HCT116 (cell line): ENCODE results near the gene CUEDC1. TPM values are rescaled to one million over a fixed set of nuclear protein-coding genes. Genes with fewer than 3 reads are reported as not detected.

Experiments
- ATAC-seq: fragments of 200-7000 bp; cut with Tn5 transposase; 2 replicates; pipeline ENCODE4 v1.9.1; 2020; ENCODE audit warnings: mild to moderate bottlenecking, moderate library complexity
- BruUV-seq: library from RNA; stranded (reverse); fragments of 400-500 nt; replicated peaks from 2 replicates; lab custom pipeline; 2021; lab: Mats Ljungman, UMichigan
- CTCF ChIA-PET: fragments of 300-600 bp; sonication (Branson Sonifier 250); formaldehyde crosslinking; loops from one replicate; lab custom pipeline; 2021; ENCODE audit warnings: antibody characterized with exemption; lab: Charles Lee
- POLR2A ChIA-PET: fragments of 300-600, 350-600 bp; sonication (Branson Sonifier 250); formaldehyde crosslinking; loops from one replicate; lab custom pipeline; 2021; ENCODE audit warnings: antibody characterized with exemption; lab: Charles Lee
- RAD21 ChIA-PET, 2 experiments: fragments of 300-600 bp; sonication (Branson Sonifier 250); formaldehyde crosslinking; loops; one replicate each; lab custom pipeline; 2023; ENCODE audit warnings: low total read pairs in 2 of 2; ENCODE audit not compliant: uncharacterized antibody in 2 of 2, unreplicated experiment in 2 of 2, low non-redundant PET in 1 of 2; lab: Charles Lee
- DNase-seq: peaks from one replicate; pipeline ENCODE4 v3.0.0-alpha.2; 2010; ENCODE audit warnings: low read depth, low spot score
- H2AFZ ChIP-seq: fragments of 200-600 bp; shearing (Covaris generic), sonication (generic); 2 replicates; pipeline ENCODE4 v1.6.1; 2017; ENCODE audit warnings: low read depth, mixed run types, mixed read lengths, antibody characterized with exemption, low read length; ENCODE audit not compliant: poor library complexity, severe bottlenecking
- H3K27ac ChIP-seq: 2 replicates; pipeline ENCODE4 v1.5.1; 2012; ENCODE audit warnings: low read depth, low read length
- H3K27me3 ChIP-seq: fragments of 200-600 bp; sonication (generic); 2 replicates; pipeline ENCODE4 v1.6.1; 2016; ENCODE audit warnings: mixed run types, low read length, mixed read lengths; ENCODE audit not compliant: insufficient read depth
- H3K36me3 ChIP-seq, 2 experiments: fragments of 200-500 bp in 1 of 2; fragments of 200-600 bp in 1 of 2; sonication (Bioruptor generic) in 1 of 2; sonication (generic) in 1 of 2; 2 replicates each; pipeline versions ENCODE4 v1.5.1 to v1.6.1; 2014 to 2016; ENCODE audit warnings: low read length in 2 of 2, inconsistent platforms in 1 of 2, mixed read lengths in 1 of 2, mixed run types in 1 of 2; ENCODE audit not compliant: insufficient read depth in 2 of 2, control insufficient read depth in 1 of 2
- H3K4me1 ChIP-seq, 2 experiments: fragments of 200-600 bp in 1 of 2; sonication (generic) in 1 of 2; 2 replicates each; pipeline versions ENCODE4 v1.5.1 to v1.6.1; 2012 to 2017; ENCODE audit warnings: low read length in 2 of 2, inconsistent platforms in 1 of 2, mild to moderate bottlenecking in 1 of 2, mixed read lengths in 1 of 2, mixed run types in 1 of 2, moderate library complexity in 1 of 2; ENCODE audit not compliant: insufficient read depth in 2 of 2, control insufficient read depth in 1 of 2
- H3K4me2 ChIP-seq: fragments of 200-600 bp; sonication (generic); 2 replicates; pipeline ENCODE4 v1.6.1; 2017; ENCODE audit warnings: mixed run types, low read length, mixed read lengths
- H3K4me3 ChIP-seq, 2 experiments: fragments of 200-600 bp in 1 of 2; sonication (generic) in 1 of 2; replicated peaks in 1 of 2; 2 replicates each; pipeline ENCODE4 v1.5.1; 2011 to 2016; ENCODE audit warnings: low read length in 2 of 2, control low read depth in 1 of 2, low read depth in 1 of 2, mild to moderate bottlenecking in 1 of 2, mixed read lengths in 1 of 2, mixed run types in 1 of 2
- H3K79me2 ChIP-seq: fragments of 200-600 bp; sonication (generic); 2 replicates; pipeline ENCODE4 v1.6.1; 2017; ENCODE audit warnings: mild to moderate bottlenecking, mixed run types, low read length, moderate library complexity, mixed read lengths; ENCODE audit not compliant: insufficient read depth
- H3K9ac ChIP-seq: fragments of 200-600 bp; sonication (generic); 2 replicates; pipeline ENCODE4 v1.6.1; 2016; ENCODE audit warnings: low read length, mixed read lengths
- H3K9me2 ChIP-seq: fragments of 200-600 bp; sonication (generic), shearing (Covaris generic); 2 replicates; pipeline ENCODE4 v1.6.1; 2017; ENCODE audit warnings: mixed run types, mild to moderate bottlenecking, moderate library complexity; ENCODE audit not compliant: insufficient read depth
- H3K9me3 ChIP-seq, 2 experiments: fragments of 200-500 bp in 1 of 2; fragments of 200-600 bp in 1 of 2; sonication (Bioruptor generic) in 1 of 2; sonication (generic) in 1 of 2; 2 replicates each; pipeline ENCODE4 v1.6.1; 2014 to 2017; ENCODE audit warnings: low read length in 2 of 2, mixed read lengths in 2 of 2, inconsistent platforms in 1 of 2, low read depth in 1 of 2, mild to moderate bottlenecking in 1 of 2, mixed run types in 1 of 2, moderate library complexity in 1 of 2; ENCODE audit not compliant: control insufficient read depth in 1 of 2, insufficient read depth in 1 of 2
- H4K20me1 ChIP-seq: fragments of 200-600 bp; sonication (generic), shearing (Covaris generic); 2 replicates; pipeline ENCODE4 v1.6.1; 2017; ENCODE audit warnings: mixed run types, mild to moderate bottlenecking, moderate library complexity; ENCODE audit not compliant: insufficient read depth
- CBX3 ChIP-seq: IDR thresholded peaks from 2 replicates; pipeline ENCODE4 v1.6.1; 2012; ENCODE audit warnings: low read depth
- EGR1 ChIP-seq: IDR thresholded peaks from 2 replicates; pipeline ENCODE4 v1.6.1; 2012; ENCODE audit warnings: low read depth
- ELF1 ChIP-seq: IDR thresholded peaks from 2 replicates; pipeline ENCODE4 v1.6.1; 2012; ENCODE audit warnings: low read depth, borderline replicate concordance
- EZH2 ChIP-seq: fragments of 200-600 bp; sonication (generic); IDR thresholded peaks from 2 replicates; pipeline ENCODE4 v1.6.1; 2017; ENCODE audit warnings: antibody characterized with exemption, mixed run types
- MAX ChIP-seq: IDR thresholded peaks from 2 replicates; pipeline ENCODE4 v1.6.1; 2012
- POLR2AphosphoS5 ChIP-seq: IDR thresholded peaks from 2 replicates; pipeline ENCODE4 v1.6.1; 2011; ENCODE audit warnings: mild to moderate bottlenecking, low read depth, low read length, moderate library complexity
- RAD21 ChIP-seq: IDR thresholded peaks from 2 replicates; pipeline ENCODE4 v1.6.1; 2012; ENCODE audit warnings: low read depth, mild to moderate bottlenecking
- REST ChIP-seq: IDR thresholded peaks from 2 replicates; pipeline ENCODE4 v1.6.1; 2012; ENCODE audit warnings: low read depth
- SIN3A ChIP-seq: IDR thresholded peaks from 2 replicates; pipeline ENCODE4 v1.6.1; 2012; ENCODE audit warnings: low read depth
- SP1 ChIP-seq: IDR thresholded peaks from 2 replicates; pipeline ENCODE4 v1.6.1; 2012; ENCODE audit warnings: low read depth
- TCF7L2 ChIP-seq: IDR thresholded peaks from 2 replicates; pipeline ENCODE4 v1.7.0; 2011; ENCODE audit warnings: borderline replicate concordance, inconsistent platforms; ENCODE audit not compliant: insufficient read depth, insufficient read length; ENCODE audit errors: extremely low read depth
- YY1 ChIP-seq: IDR thresholded peaks from 2 replicates; pipeline ENCODE4 v1.6.1; 2011; ENCODE audit warnings: low read length, low read depth, moderate library complexity, mild to moderate bottlenecking; ENCODE audit not compliant: insufficient replicate concordance; ENCODE audit errors: extremely low read depth
- ZNF274 ChIP-seq: fragments of 200-500 bp; sonication (Bioruptor generic); IDR thresholded peaks from 2 replicates; pipeline ENCODE4 v1.6.1; 2014; ENCODE audit warnings: mild to moderate bottlenecking, low read depth, low read length, inconsistent platforms
- intact Hi-C: fragments of 100-400 bp; cut with micrococcal nuclease; formaldehyde crosslinking; loops from 2 replicates; pipeline ENCODE4 v1.10.0; 2022
- total RNA-seq: library from RNA; stranded (reverse); gene quantifications from one replicate; pipeline ENCODE4 v1.2.1, GENCODE V29; 2021; ENCODE audit not compliant: unreplicated experiment

Gene CUEDC1
- total RNA-seq, 1 experiment from 2014 or later, result 60.2 TPM

- RAD21 ChIA-PET, result no interaction called here
- no peak for ATAC-seq
- no peaks in the 10 kb centered on the region for H4K20me1 ChIP-seq
- H3K9me3 ChIP-seq, result no peaks in the 10 kb centered on the region
- no peaks in the 10 kb centered on the region for H3K27me3 ChIP-seq
- DNase-seq, result no peak
- H3K9me2 ChIP-seq, result no peaks in the 10 kb centered on the region
- no peak overlapping the region for H3K4me3 ChIP-seq
- no peak overlapping the region for H3K9ac ChIP-seq
- no peaks in the 10 kb centered on the region for H3K79me2 ChIP-seq
- BruUV-seq, result no TSS peak
- H3K4me2 ChIP-seq, result no peak overlapping the region
- no peaks in the 10 kb centered on the region for H3K36me3 ChIP-seq
- no peak overlapping the region for H2AFZ ChIP-seq
- TF ChIP-seq CBX3, result no peak
- no peak for TF ChIP-seq EGR1
- no peak for TF ChIP-seq POLR2AphosphoS5
- TF ChIP-seq ELF1, result no peak
- no peak for TF ChIP-seq EZH2
- no peak for TF ChIP-seq SIN3A
- TF ChIP-seq SP1, result no peak
- TF ChIP-seq REST, result no peak
- TF ChIP-seq YY1, result no peak
- TF ChIP-seq ZNF274, result no peak
- TF ChIP-seq RAD21, result no peak
- TF ChIP-seq MAX, result no peak
- TF ChIP-seq TCF7L2, result no peak
- no peaks in the 10 kb centered on the region for H3K4me1 ChIP-seq
- POLR2A ChIA-PET, result no interaction called here
- no peak overlapping the region for H3K27ac ChIP-seq
- CTCF ChIA-PET, result no interaction called here
- intact Hi-C loops, result no loop called here
Measured at GRCh38 chr17:57823469-57824401, 131.5 kb downstream of the CUEDC1 start.
